GM12875 (cell line): ENCODE results near the gene DNAJC11.

Experiments
- H3K4me3 ChIP-seq: one replicate; pipeline ENCODE4 v1.5.1; 2011; ENCODE audit warnings: low read depth, low read length, control low read depth
- TF ChIP-seq, protein P1 (sequence below): IDR thresholded peaks from 2 replicates; pipeline ENCODE4 v1.5.1; 2011; ENCODE audit warnings: low read depth, mild to moderate bottlenecking, control low read depth, inconsistent platforms, low read length, moderate library complexity, borderline replicate concordance; ENCODE audit not compliant: insufficient read depth

Gene DNAJC11

DNA sequence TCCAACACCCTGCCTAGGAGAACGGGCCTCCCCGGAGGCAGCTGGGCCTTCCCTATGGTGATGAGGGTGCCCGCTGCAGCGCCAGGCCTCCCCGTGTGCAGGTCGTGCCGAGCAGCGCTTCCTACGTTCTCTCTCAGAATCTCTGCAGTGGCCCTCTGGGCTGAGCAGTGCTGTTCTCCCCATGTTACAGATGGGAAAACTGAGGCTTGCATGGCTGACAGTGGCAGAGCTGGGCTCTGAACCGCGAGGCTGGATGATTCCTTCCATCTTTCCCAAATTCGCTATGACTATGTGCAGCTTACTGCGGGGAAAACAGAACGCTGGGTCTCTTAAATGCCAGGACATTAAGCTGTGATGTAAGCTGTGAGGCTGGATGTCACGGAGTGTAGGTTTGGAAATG, 107.8 kb downstream of the DNAJC11 start:
- TF ChIP-seq, protein P1, sequence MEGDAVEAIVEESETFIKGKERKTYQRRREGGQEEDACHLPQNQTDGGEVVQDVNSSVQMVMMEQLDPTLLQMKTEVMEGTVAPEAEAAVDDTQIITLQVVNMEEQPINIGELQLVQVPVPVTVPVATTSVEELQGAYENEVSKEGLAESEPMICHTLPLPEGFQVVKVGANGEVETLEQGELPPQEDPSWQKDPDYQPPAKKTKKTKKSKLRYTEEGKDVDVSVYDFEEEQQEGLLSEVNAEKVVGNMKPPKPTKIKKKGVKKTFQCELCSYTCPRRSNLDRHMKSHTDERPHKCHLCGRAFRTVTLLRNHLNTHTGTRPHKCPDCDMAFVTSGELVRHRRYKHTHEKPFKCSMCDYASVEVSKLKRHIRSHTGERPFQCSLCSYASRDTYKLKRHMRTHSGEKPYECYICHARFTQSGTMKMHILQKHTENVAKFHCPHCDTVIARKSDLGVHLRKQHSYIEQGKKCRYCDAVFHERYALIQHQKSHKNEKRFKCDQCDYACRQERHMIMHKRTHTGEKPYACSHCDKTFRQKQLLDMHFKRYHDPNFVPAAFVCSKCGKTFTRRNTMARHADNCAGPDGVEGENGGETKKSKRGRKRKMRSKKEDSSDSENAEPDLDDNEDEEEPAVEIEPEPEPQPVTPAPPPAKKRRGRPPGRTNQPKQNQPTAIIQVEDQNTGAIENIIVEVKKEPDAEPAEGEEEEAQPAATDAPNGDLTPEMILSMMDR: no peak

DNA sequence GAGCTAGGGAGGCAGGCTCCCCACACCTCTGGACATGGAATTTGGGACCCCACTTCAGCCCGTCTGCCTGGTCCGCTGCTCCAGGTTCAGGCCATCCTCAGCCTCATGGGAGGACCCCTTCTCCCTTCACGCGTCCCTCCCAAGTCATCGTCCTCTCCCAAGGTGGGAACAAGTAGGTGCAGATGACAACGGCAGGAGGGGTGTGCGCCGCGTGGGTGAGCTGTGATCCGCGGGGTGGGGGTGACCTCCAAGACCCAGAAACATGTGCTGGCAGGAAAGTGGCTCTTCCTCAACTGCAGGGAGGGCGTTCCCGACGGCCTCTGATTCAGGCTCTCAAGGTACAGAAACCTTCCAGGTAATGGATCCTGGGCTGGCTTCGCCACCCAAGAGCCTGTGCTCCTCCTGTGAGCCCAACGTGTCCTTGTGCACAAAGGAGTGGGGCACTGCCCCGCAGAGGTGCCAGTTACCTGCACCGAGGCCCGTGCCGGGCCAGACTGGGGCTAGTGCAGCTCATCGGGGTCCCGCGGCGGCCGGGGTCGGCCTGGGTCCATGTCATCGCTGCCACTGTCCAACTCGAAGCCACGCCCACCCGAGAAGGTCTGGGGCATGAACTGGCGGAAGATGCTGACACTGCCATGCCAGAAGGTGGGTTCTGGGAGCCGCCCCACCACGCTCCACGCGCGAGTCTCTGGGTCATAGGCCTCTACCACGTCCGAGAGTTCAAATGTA, 108.6 kb downstream of the DNAJC11 start:
- TF ChIP-seq, protein P1: no peak
- H3K4me3 ChIP-seq: no peak overlapping the region

More for the DNA sequence above, 107.8 kb downstream of the DNAJC11 start:
- no peak overlapping the region for H3K4me3 ChIP-seq

DNA sequence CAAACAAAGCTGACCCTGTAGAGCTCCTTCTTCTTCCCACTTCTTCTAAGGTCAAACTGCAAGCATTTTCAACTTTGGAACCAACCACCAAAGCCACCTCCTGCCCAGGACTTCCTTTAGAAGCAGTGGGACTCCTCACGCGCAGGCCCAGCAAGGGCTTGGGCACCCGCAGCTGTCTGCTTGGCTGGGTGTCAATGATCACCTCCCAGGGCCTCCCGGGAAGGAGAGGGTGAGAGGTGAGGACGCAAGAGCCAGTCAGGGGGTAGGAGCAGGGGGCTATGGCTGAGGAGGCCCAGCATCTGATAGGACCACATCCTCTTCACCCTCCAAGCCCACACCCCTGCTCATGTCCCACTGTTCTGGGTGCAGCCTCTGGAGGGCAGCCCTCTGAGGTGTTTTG, 109.2 kb downstream of the DNAJC11 start:
- H3K4me3 ChIP-seq: no peak overlapping the region
- TF ChIP-seq, protein P1: no peak

DNA sequence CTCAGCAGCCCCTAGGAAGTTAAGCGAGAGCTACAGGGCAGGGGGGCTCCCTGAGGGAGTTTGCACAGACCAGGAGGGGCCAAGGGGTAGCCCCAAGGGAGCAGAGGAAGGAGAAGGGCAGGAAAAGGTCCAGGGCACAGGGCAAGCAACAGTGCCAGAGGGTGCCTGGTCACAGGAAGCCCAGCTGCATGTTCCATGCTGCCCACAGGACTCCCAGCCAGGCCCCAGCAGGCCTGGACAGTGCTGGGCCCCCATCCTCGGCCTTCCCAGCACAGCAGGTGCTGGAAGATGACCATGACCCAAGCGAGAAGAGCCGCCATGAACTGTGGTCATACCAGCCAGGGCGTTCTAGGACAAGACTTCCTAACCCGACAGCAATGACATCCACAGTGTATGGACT, 110.0 kb downstream of the DNAJC11 start:
- TF ChIP-seq, protein P1: no peak
- no peak overlapping the region for H3K4me3 ChIP-seq

DNA sequence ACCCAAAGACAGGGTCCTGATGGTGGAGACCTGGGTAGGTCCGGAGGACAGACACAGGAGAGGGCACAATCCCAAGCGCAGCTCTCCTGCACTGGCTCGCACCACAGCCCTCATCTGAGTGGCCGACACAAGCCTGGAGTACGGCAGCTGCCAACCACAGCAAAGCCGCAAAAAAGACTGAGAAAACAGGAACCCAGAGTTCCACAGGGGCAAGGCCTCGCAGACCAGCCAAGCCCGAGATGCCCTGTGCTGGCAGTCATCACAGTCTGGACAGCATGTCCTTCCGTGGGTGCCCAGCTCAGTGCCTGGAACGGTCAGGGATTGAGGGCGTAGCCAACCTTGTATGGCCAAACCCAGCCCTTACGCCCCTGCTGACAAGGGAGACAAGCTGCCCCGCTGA, 110.4 kb downstream of the DNAJC11 start:
- TF ChIP-seq, protein P1: no peak

DNA sequence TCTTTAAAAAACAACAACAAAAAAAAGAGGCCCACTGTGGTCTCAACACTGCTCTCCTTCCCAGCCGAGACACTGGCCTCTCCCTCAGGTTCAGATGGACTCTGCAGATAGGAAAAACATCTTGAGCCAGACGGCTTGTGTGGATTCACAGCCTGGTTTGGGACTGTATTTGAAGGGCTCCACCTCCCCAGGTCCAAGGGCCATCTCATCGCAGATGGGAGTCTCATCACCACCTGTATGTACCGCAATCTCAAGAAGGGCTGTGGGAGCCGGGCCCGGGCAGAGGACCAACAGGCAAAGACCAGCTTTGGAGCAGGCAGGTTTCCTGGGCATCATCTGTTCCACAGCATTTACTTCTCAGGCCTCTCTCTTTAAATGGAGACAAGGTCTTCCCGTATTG, 111.6 kb downstream of the DNAJC11 start:
- TF ChIP-seq, protein P1: no peak
- no peak overlapping the region for H3K4me3 ChIP-seq

More for the DNA sequence above, 110.4 kb downstream of the DNAJC11 start:
- no peak overlapping the region for H3K4me3 ChIP-seq

DNA sequence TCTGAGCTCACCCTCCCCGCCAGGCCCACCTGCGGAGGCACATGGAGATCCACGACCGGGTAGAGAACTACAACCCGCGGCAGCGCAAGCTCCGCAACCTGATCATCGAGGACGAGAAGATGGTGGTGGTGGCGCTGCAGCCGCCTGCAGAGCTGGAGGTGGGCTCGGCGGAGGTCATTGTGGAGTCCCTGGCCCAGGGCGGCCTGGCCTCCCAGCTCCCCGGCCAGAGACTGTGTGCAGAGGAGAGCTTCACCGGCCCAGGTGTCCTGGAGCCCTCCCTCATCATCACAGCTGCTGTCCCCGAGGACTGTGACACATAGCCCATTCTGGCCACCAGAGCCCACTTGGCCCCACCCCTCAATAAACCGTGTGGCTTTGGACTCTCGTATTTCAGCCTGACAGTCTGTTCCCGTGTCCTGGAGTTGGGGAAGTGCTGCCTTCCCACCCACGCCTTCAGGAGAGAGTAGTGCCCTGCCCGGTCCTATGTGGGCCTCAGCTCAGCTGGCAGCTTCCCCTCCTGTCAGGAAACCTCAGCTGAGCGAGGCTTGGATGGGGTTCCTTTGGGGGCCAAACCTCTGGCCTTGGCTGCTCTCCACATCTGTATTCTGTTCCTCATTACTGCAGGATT, 112.6 kb downstream of the DNAJC11 start:
- TF ChIP-seq, protein P1: no peak
- no peak overlapping the region for H3K4me3 ChIP-seq
